IMR-90 (cell line): Measurements from ENCODE around the gene GNMT. TPM values are rescaled to one million over a fixed set of nuclear protein-coding genes. Genes with fewer than 3 reads are reported as not detected.

Source experiments
- ATAC-seq: fragments of 200-7000 bp; cut with Tn5 transposase; 2 replicates; pipeline ENCODE4 v1.9.1; 2020; ENCODE audit warnings: low read depth, mild to moderate bottlenecking, moderate library complexity
- BruUV-seq: library from RNA; stranded (reverse); fragments of 400-500 nt; replicated peaks from 2 replicates; lab custom pipeline; 2021; lab: Mats Ljungman, UMichigan
- CTCF ChIA-PET: fragments of 300-600 bp; formaldehyde crosslinking; extraction: SDS; loops from one replicate; lab custom pipeline; 2021; ENCODE audit warnings: antibody characterized with exemption; lab: Yijun Ruan, JAX
- POLR2A ChIA-PET: fragments of 300-600 bp; sonication (Branson Sonifier 250); formaldehyde crosslinking; loops from one replicate; lab custom pipeline; 2022; ENCODE audit warnings: antibody characterized with exemption; ENCODE audit not compliant: unreplicated experiment; lab: Charles Lee
- DNase-seq: peaks from one replicate; pipeline ENCODE4 v3.0.0; 2013
- H2AFZ ChIP-seq: replicated peaks from 2 replicates; pipeline ENCODE3; 2013; ENCODE audit warnings: low read length, mild to moderate bottlenecking; ENCODE audit not compliant: poor library complexity
- H2AK5ac ChIP-seq: 2 replicates; pipeline ENCODE4 v1.6.1; 2013; ENCODE audit warnings: low read depth, low read length, inconsistent platforms
- H2AK9ac ChIP-seq: replicated peaks from 2 replicates; pipeline ENCODE3; 2013; ENCODE audit warnings: mild to moderate bottlenecking, low read depth, low read length, moderate library complexity; ENCODE audit not compliant: poor library complexity
- H2BK120ac ChIP-seq: 2 replicates; pipeline ENCODE4 v1.6.1; 2013; ENCODE audit warnings: low read depth, low read length, inconsistent platforms
- H2BK15ac ChIP-seq: 3 replicates; pipeline ENCODE4 v1.6.1; 2013; ENCODE audit warnings: low read depth, low read length, inconsistent platforms
- H2BK20ac ChIP-seq: 2 replicates; pipeline ENCODE4 v1.6.1; 2013; ENCODE audit warnings: low read depth, mild to moderate bottlenecking, inconsistent platforms, low read length, moderate library complexity
- H2BK5ac ChIP-seq: 2 replicates; pipeline ENCODE4 v1.6.1; 2013; ENCODE audit warnings: mild to moderate bottlenecking, low read depth, low read length, inconsistent platforms; ENCODE audit not compliant: poor library complexity, severe bottlenecking
- H3K14ac ChIP-seq: replicated peaks from 2 replicates; pipeline ENCODE4 v1.6.1; 2013; ENCODE audit warnings: low read depth, low read length, inconsistent platforms
- H3K18ac ChIP-seq: 2 replicates; pipeline ENCODE4 v1.6.1; 2013; ENCODE audit warnings: low read depth, low read length, control low read depth
- H3K23ac ChIP-seq: 2 replicates; pipeline ENCODE4 v1.6.1; 2013; ENCODE audit warnings: low read depth, low read length, inconsistent platforms
- H3K27ac ChIP-seq: 2 replicates; pipeline ENCODE4 v1.5.1; 2013; ENCODE audit warnings: mild to moderate bottlenecking, control low read depth, low read length; ENCODE audit not compliant: insufficient read depth
- H3K27me3 ChIP-seq: 2 replicates; pipeline ENCODE4 v1.6.1; 2013; ENCODE audit warnings: low read length; ENCODE audit not compliant: control insufficient read depth, insufficient read depth
- H3K36me3 ChIP-seq: 2 replicates; pipeline ENCODE4 v1.6.1; 2013; ENCODE audit warnings: low read length, mixed read lengths; ENCODE audit not compliant: control insufficient read depth, insufficient read depth
- H3K4ac ChIP-seq: 2 replicates; pipeline ENCODE4 v1.6.1; 2013; ENCODE audit warnings: low read depth, low read length, inconsistent platforms
- H3K4me1 ChIP-seq: 2 replicates; pipeline ENCODE4 v1.6.1; 2013; ENCODE audit warnings: low read length, mixed read lengths; ENCODE audit not compliant: control insufficient read depth, insufficient read depth
- H3K4me2 ChIP-seq: 2 replicates; pipeline ENCODE4 v1.6.1; 2013; ENCODE audit warnings: low read depth, mild to moderate bottlenecking, control low read depth, low read length, moderate library complexity
- H3K4me3 ChIP-seq: 2 replicates; pipeline ENCODE4 v1.5.1; 2013; ENCODE audit warnings: low read depth, mild to moderate bottlenecking, control low read depth, low read length, moderate library complexity; ENCODE audit not compliant: insufficient read depth
- H3K56ac ChIP-seq: 2 replicates; pipeline ENCODE4 v1.6.1; 2013; ENCODE audit warnings: low read length, inconsistent platforms; ENCODE audit not compliant: insufficient read depth; ENCODE audit errors: extremely low read depth
- H3K79me1 ChIP-seq, 2 experiments: 2 replicates each; pipeline ENCODE4 v1.6.1; 2013; ENCODE audit warnings: low read length in 2 of 2, inconsistent platforms in 1 of 2, low read depth in 1 of 2
- H3K9ac ChIP-seq: 2 replicates; pipeline ENCODE4 v1.6.1; 2013; ENCODE audit warnings: low read depth, low read length, control low read depth
- H3K9me1 ChIP-seq: 2 replicates; pipeline ENCODE4 v1.6.1; 2013; ENCODE audit warnings: low read length, inconsistent platforms; ENCODE audit not compliant: insufficient read depth
- H3K9me3 ChIP-seq: 2 replicates; pipeline ENCODE4 v1.6.1; 2013; ENCODE audit warnings: low read length; ENCODE audit not compliant: control insufficient read depth, insufficient read depth
- H4K20me1 ChIP-seq: 2 replicates; pipeline ENCODE4 v1.6.1; 2013; ENCODE audit warnings: low read length, inconsistent platforms; ENCODE audit not compliant: insufficient read depth
- H4K5ac ChIP-seq: 2 replicates; pipeline ENCODE4 v1.6.1; 2013; ENCODE audit warnings: mild to moderate bottlenecking, low read depth, low read length, control low read depth
- H4K8ac ChIP-seq, 2 experiments: 2 replicates each; pipeline ENCODE4 v1.6.1; 2013; ENCODE audit warnings: low read depth in 2 of 2, low read length in 2 of 2, control low read depth in 1 of 2, inconsistent platforms in 1 of 2
- H4K91ac ChIP-seq: 2 replicates; pipeline ENCODE4 v1.6.1; 2013; ENCODE audit warnings: low read depth, low read length, inconsistent platforms; ENCODE audit not compliant: insufficient read depth
- BHLHE40 ChIP-seq: fragments of 150-350 bp; IDR thresholded peaks from 2 replicates; pipeline ENCODE4 v1.6.1; 2016; ENCODE audit warnings: mild to moderate bottlenecking, low read depth, low read length
- CEBPB ChIP-seq: IDR thresholded peaks from 2 replicates; pipeline ENCODE4 v1.6.1; 2012; ENCODE audit warnings: low read depth, low read length, improper control_type of control experiment
- CHD1 ChIP-seq: IDR thresholded peaks from 2 replicates; pipeline ENCODE4 v1.6.1; 2012; ENCODE audit warnings: low read depth, low read length, improper control_type of control experiment
- FOS ChIP-seq: fragments of 150-350 bp; IDR thresholded peaks from 2 replicates; pipeline ENCODE4 v1.6.1; 2016; ENCODE audit warnings: low read depth, low read length
- MAFK ChIP-seq: IDR thresholded peaks from 2 replicates; pipeline ENCODE4 v1.6.1; 2012; ENCODE audit warnings: low read depth, low read length, improper control_type of control experiment
- MAZ ChIP-seq: IDR thresholded peaks from 2 replicates; pipeline ENCODE4 v1.6.1; 2012; ENCODE audit warnings: low read depth, mild to moderate bottlenecking, low read length, improper control_type of control experiment, moderate library complexity, borderline replicate concordance
- MXI1 ChIP-seq: IDR thresholded peaks from 2 replicates; pipeline ENCODE4 v1.6.1; 2012; ENCODE audit warnings: low read depth, mild to moderate bottlenecking, low read length, moderate library complexity, borderline replicate concordance
- NFE2L2 ChIP-seq: fragments of 150-350 bp; IDR thresholded peaks from 2 replicates; pipeline ENCODE4 v1.6.1; 2016; ENCODE audit warnings: low read depth, mild to moderate bottlenecking, low read length
- POLR2A ChIP-seq: IDR thresholded peaks from 2 replicates; pipeline ENCODE4 v1.6.1; 2012; ENCODE audit warnings: mild to moderate bottlenecking, low read depth, low read length
- RCOR1 ChIP-seq: IDR thresholded peaks from 2 replicates; pipeline ENCODE4 v1.6.1; 2012; ENCODE audit warnings: mild to moderate bottlenecking, low read length, improper control_type of control experiment; ENCODE audit not compliant: insufficient replicate concordance
- RFX5 ChIP-seq: IDR thresholded peaks from 2 replicates; pipeline ENCODE4 v1.8.0; 2012; ENCODE audit warnings: low read depth, mild to moderate bottlenecking, low read length, moderate library complexity
- SMC3 ChIP-seq: fragments of 150-350 bp; IDR thresholded peaks from 2 replicates; pipeline ENCODE4 v1.6.1; 2016; ENCODE audit warnings: low read depth, mild to moderate bottlenecking, antibody characterized with exemption, low read length, moderate library complexity
- WGBS, 2 experiments: methylation state at CpG; one replicate each; pipeline versions ENCODE4 v1.1.5 to v1.1.7; 2013; ENCODE audit warnings: missing lambda C conversion rate in 2 of 2; ENCODE audit not compliant: insufficient read length in 1 of 2; ENCODE audit errors: extremely low coverage in 2 of 2; 5-methylcytosine and 5-hydroxymethylcytosine counted together
- dilution Hi-C: fragments of 300-500 bp; cut with HindIII; formaldehyde crosslinking; loops from one replicate; pipeline ENCODE4 v1.14.3; 2018; ENCODE audit warnings: low sequenced_read_pairs; ENCODE audit not compliant: unreplicated experiment
- in situ Hi-C: fragments of 300-500 bp; cut with MboI; formaldehyde crosslinking; loops from 3 replicates; pipeline ENCODE4 v1.14.3; 2019; ENCODE audit warnings: low sequenced_read_pairs, inconsistent platforms, mixed read lengths
- intact Hi-C: fragments of 100-400 bp; cut with micrococcal nuclease; formaldehyde crosslinking; loops from 2 replicates; pipeline ENCODE4 v1.10.0; 2022
- polyA plus RNA-seq, 3 experiments: library from polyadenylated mRNA; depleted of rRNA; stranded (reverse); fragments of >200 nt; gene quantifications; 2 replicates each; pipeline ENCODE4 v1.2.3, GENCODE V29; 2012; ENCODE audit warnings: low replicate concordance in 1 of 3
- total RNA-seq: library from RNA; depleted of rRNA; stranded (reverse); fragments of >200 nt; gene quantifications from 2 replicates; pipeline ENCODE4 v1.2.3, GENCODE V29; 2012
- TF ChIP-seq, protein P1 (sequence below): fragments of 150-350 bp; IDR thresholded peaks from 2 replicates; pipeline ENCODE4 v1.6.1; 2016; ENCODE audit warnings: low read depth, mild to moderate bottlenecking, low read length, moderate library complexity, borderline replicate concordance
- TF ChIP-seq, protein P2 (sequence below): conservative IDR thresholded peaks from 2 replicates; pipeline ENCODE4 v1.5.1; 2012; ENCODE audit warnings: mild to moderate bottlenecking, low read depth, low read length, improper control_type of control experiment

The GNMT gene
- total and polyA plus RNA-seq, 2 of the 4 experiments (the other 2 are of a cell fraction), result 0.36 TPM; not detected in 1

DNA sequence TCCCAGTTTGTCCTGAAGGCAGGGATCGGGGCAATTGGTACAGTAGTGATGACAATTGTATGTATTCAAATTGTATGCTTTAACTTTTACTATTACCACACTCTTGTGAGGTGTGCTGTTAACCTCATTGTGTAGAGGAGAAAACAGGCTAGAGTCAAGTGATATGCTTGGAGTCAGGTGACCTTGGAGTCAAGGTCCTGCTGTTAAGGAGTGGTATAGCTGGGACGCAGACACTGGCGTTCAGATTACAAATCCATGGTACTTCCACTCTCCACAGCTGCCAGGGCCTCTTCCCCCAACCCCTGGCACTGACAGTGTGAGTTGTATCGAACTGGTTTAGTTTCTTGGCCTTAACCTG is 20.8 kb upstream of the GNMT start:
- H3K27me3 ChIP-seq, result no peaks in the 10 kb centered on the region
- H3K9ac ChIP-seq, result no peak overlapping the region
- H4K20me1 ChIP-seq, result no peaks in the 10 kb centered on the region; the same call in 1 of the 2 replicates
- no peak overlapping the region for H2BK120ac ChIP-seq
- H3K23ac ChIP-seq, result no peak overlapping the region
- H3K9me3 ChIP-seq, result no peaks in the 10 kb centered on the region
- no peak overlapping the region for H2AK5ac ChIP-seq
- intact Hi-C loops, result no loop called here
- H3K79me1 ChIP-seq, result peaks cover 15 to 24% of the 10 kb centered on the region in 2 experiments
- peaks cover 36% of the 10 kb centered on the region for H3K36me3 ChIP-seq
- H3K4me1 ChIP-seq, result no peaks in the 10 kb centered on the region
- dilution Hi-C loops, result no loop called here
- in situ Hi-C loops, result no loop called here
- no peak overlapping the region for H3K4me2 ChIP-seq
- ATAC-seq (no peak), DNase-seq (no peak)
- no peak overlapping the region for H3K27ac ChIP-seq
- no peak overlapping the region for H2AK9ac ChIP-seq
- H2AFZ ChIP-seq, result no peak overlapping the region
- H3K14ac ChIP-seq, result no peak overlapping the region
- no peak overlapping the region for H4K8ac ChIP-seq
- WGBS, 2 experiments, result no CpG with 5 or more reads among the region's 4 CpGs
- H3K18ac ChIP-seq, result no peak overlapping the region
- H3K9me1 ChIP-seq, result no peaks in the 10 kb centered on the region; the same call in 1 of the 2 replicates
- H3K4ac ChIP-seq, result no peak overlapping the region
- H2BK20ac ChIP-seq, result no peak overlapping the region
- H3K56ac ChIP-seq, result no peak overlapping the region
- ChIA-PET POLR2A (no interaction called here), CTCF (no interaction called here)
- TF ChIP-seq MAZ (no peak), RCOR1 (no peak), NFE2L2 (no peak), BHLHE40 (no peak), CEBPB (no peak), MAFK (no peak), CHD1 (no peak), SMC3 (no peak), POLR2A (no peak), RFX5 (no peak), MXI1 (no peak), FOS (no peak)
- TF ChIP-seq, protein P1, sequence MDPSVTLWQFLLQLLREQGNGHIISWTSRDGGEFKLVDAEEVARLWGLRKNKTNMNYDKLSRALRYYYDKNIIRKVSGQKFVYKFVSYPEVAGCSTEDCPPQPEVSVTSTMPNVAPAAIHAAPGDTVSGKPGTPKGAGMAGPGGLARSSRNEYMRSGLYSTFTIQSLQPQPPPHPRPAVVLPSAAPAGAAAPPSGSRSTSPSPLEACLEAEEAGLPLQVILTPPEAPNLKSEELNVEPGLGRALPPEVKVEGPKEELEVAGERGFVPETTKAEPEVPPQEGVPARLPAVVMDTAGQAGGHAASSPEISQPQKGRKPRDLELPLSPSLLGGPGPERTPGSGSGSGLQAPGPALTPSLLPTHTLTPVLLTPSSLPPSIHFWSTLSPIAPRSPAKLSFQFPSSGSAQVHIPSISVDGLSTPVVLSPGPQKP, result no peak
- TF ChIP-seq, protein P2, sequence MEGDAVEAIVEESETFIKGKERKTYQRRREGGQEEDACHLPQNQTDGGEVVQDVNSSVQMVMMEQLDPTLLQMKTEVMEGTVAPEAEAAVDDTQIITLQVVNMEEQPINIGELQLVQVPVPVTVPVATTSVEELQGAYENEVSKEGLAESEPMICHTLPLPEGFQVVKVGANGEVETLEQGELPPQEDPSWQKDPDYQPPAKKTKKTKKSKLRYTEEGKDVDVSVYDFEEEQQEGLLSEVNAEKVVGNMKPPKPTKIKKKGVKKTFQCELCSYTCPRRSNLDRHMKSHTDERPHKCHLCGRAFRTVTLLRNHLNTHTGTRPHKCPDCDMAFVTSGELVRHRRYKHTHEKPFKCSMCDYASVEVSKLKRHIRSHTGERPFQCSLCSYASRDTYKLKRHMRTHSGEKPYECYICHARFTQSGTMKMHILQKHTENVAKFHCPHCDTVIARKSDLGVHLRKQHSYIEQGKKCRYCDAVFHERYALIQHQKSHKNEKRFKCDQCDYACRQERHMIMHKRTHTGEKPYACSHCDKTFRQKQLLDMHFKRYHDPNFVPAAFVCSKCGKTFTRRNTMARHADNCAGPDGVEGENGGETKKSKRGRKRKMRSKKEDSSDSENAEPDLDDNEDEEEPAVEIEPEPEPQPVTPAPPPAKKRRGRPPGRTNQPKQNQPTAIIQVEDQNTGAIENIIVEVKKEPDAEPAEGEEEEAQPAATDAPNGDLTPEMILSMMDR, result no peak
- no TSS peak for BruUV-seq
- no peak overlapping the region for H4K5ac ChIP-seq
- H3K4me3 ChIP-seq, result no peak overlapping the region
- H2BK15ac ChIP-seq, result no peak overlapping the region
- H2BK5ac ChIP-seq, result no peak overlapping the region
- H4K91ac ChIP-seq, result no peak overlapping the region
